HEK293 (cell line): ENCODE results near the gene SPIRE1.

ENCODE experiments used
- CTCF ChIP-seq: fragments of 450-650 bp; formaldehyde crosslinking; IDR thresholded peaks from 2 replicates; pipeline ENCODE4 v1.5.1; 2016; ENCODE audit warnings: missing biosample characterization, missing genetic modification characterization
- KLF16 ChIP-seq: fragments of 450-650 bp; formaldehyde crosslinking; IDR thresholded peaks from 2 replicates; pipeline ENCODE4 v1.5.1; 2017; ENCODE audit warnings: missing biosample characterization, missing genetic modification characterization
- PRDM2 ChIP-seq: fragments of 450-650 bp; formaldehyde crosslinking; IDR thresholded peaks from 2 replicates; pipeline ENCODE4 v1.5.1; 2016; ENCODE audit warnings: missing biosample characterization, missing genetic modification characterization, borderline replicate concordance
- REST ChIP-seq: fragments of 450-650 bp; formaldehyde crosslinking; IDR thresholded peaks from 2 replicates; pipeline ENCODE4 v1.5.1; 2016; ENCODE audit warnings: missing biosample characterization, missing genetic modification characterization
- SP3 ChIP-seq: fragments of 450-650 bp; formaldehyde crosslinking; IDR thresholded peaks from 2 replicates; pipeline ENCODE4 v1.5.1; 2016; ENCODE audit warnings: missing biosample characterization, missing genetic modification characterization
- ZNF202 ChIP-seq: fragments of 450-650 bp; formaldehyde crosslinking; IDR thresholded peaks from 2 replicates; pipeline ENCODE4 v1.5.1; 2016; ENCODE audit warnings: missing biosample characterization, missing genetic modification characterization, borderline replicate concordance
- ZNF23 ChIP-seq: fragments of 450-650 bp; formaldehyde crosslinking; IDR thresholded peaks from 2 replicates; pipeline ENCODE4 v1.5.1; 2016; ENCODE audit warnings: missing biosample characterization, missing genetic modification characterization, borderline replicate concordance
- ZNF449 ChIP-seq: fragments of 450-650 bp; formaldehyde crosslinking; IDR thresholded peaks from 2 replicates; pipeline ENCODE4 v1.5.1; 2017; ENCODE audit warnings: missing biosample characterization, mild to moderate bottlenecking, missing genetic modification characterization, moderate library complexity
- ZNF621 ChIP-seq: fragments of 450-650 bp; formaldehyde crosslinking; IDR thresholded peaks from 2 replicates; pipeline ENCODE4 v1.5.1; 2017; ENCODE audit warnings: missing biosample characterization, missing genetic modification characterization
- ZNF670 ChIP-seq: fragments of 450-650 bp; formaldehyde crosslinking; IDR thresholded peaks from 2 replicates; pipeline ENCODE4 v1.5.1; 2016; ENCODE audit warnings: missing biosample characterization, missing genetic modification characterization, low read depth

- TF ChIP-seq ZNF23 (no peak), KLF16 (tag by site-specific recombination) (no peak), ZNF621 (tag by site-specific recombination) (no peak), CTCF (tag by site-specific recombination) (no peak), SP3 (tag by site-specific recombination) (no peak), ZNF670 (tag by site-specific recombination) (no peak), ZNF202 (tag by site-specific recombination) (no peak), PRDM2 (no peak), ZNF449 (tag by site-specific recombination) (no peak), REST (tag by site-specific recombination) (no peak)
Observed at GRCh38 chr18:12426924-12427323, 231.0 kb downstream of the SPIRE1 start.
